Nephron progenitor cell (in vitro differentiated cells): ENCODE results near the gene MSI2.
A peak's percentile ranks its signal among the peaks of the same experiment; 100 is the strongest.

Source experiments
- DNase-seq: peaks from one replicate; pipeline ENCODE4 v3.0.0; 2021
- H3K27ac Mint-ChIP-seq: 2 replicates; pipeline ENCODE4 v1.8.0; 2021; ENCODE audit warnings: mild to moderate bottlenecking, moderate library complexity, mixed read lengths
- H3K27me3 Mint-ChIP-seq: 2 replicates; pipeline ENCODE4 v1.8.0; 2021; ENCODE audit warnings: mild to moderate bottlenecking, low read depth, mixed read lengths; ENCODE audit not compliant: poor library complexity
- H3K36me3 Mint-ChIP-seq: 2 replicates; pipeline ENCODE4 v1.8.0; 2021; ENCODE audit warnings: low read depth, mixed read lengths
- H3K4me1 Mint-ChIP-seq: 2 replicates; pipeline ENCODE4 v1.8.0; 2021; ENCODE audit warnings: mixed read lengths
- H3K4me3 Mint-ChIP-seq: 2 replicates; pipeline ENCODE4 v1.8.0; 2021; ENCODE audit warnings: mild to moderate bottlenecking, moderate library complexity, mixed read lengths
- H3K9me3 Mint-ChIP-seq: 2 replicates; pipeline ENCODE4 v1.8.0; 2021; ENCODE audit warnings: mild to moderate bottlenecking, moderate library complexity, mixed read lengths
- TF ChIP-seq, protein P1 (sequence below): fragments of 200-600 bp; sonication (generic); IDR thresholded peaks from 2 replicates; pipeline ENCODE4 v1.5.0; 2021; ENCODE audit warnings: antibody characterized with exemption

Gene MSI2

DNA sequence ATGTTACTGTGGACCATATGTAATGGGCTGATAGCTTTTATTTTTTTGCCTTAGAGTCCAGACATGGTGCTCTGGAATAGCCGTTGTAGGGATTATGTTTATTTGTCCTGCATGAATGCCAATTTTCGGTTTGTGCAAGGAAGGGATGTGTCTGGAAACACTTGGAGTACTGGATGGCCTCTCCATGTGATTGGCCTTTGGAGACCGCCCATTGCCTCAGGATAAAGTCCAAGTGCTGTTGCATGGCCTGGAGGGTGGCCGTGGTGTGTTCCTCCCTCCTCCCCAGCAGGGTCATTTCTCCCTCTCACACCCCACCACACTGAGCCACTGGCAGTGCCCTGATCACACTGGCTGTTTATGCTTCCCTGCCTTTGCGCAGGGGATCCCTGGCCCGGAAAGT, 93.9 kb downstream of the MSI2 start:
- Mint-ChIP-seq H3K36me3 (peaks cover 90% of the 10 kb centered on the region), H3K9me3 (no peaks in the 10 kb centered on the region), H3K27ac (peak overlapping the region; percentile 24), H3K4me3 (no peak overlapping the region), H3K4me1 (peaks cover 62% of the 10 kb centered on the region), H3K27me3 (no peaks in the 10 kb centered on the region)
- TF ChIP-seq, protein P1, sequence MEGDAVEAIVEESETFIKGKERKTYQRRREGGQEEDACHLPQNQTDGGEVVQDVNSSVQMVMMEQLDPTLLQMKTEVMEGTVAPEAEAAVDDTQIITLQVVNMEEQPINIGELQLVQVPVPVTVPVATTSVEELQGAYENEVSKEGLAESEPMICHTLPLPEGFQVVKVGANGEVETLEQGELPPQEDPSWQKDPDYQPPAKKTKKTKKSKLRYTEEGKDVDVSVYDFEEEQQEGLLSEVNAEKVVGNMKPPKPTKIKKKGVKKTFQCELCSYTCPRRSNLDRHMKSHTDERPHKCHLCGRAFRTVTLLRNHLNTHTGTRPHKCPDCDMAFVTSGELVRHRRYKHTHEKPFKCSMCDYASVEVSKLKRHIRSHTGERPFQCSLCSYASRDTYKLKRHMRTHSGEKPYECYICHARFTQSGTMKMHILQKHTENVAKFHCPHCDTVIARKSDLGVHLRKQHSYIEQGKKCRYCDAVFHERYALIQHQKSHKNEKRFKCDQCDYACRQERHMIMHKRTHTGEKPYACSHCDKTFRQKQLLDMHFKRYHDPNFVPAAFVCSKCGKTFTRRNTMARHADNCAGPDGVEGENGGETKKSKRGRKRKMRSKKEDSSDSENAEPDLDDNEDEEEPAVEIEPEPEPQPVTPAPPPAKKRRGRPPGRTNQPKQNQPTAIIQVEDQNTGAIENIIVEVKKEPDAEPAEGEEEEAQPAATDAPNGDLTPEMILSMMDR = no peak
- DNase-seq = no peak

DNA sequence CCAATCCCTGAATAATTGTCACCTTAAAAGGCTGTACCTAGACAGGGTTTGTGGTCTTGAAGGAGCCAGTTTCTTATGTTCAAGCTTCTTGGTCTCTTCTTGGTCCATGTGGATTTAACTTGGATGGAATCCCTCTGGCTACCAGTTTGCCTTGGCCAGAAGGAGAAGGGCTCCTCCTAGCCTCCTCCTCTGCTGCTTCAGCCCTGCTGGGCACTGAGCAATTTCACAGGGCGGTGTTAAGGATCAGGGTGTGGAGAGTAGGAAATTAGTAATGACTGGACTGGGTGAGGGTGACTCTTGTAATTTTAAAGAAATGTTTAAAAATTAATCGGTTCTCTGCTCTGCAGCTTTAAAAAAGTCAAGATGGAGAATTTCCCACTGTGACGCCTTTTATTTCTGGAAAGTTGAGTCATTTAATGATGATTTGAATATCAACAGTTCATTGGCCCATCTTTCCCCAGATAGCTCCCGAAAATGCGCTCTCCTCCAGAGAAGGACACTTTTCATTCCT, 96.4 kb downstream of the MSI2 start:
- Mint-ChIP-seq H3K36me3 (peaks cover 71% of the 10 kb centered on the region), H3K4me3 (no peak overlapping the region), H3K27ac (peak overlapping the region; percentile 70), H3K27me3 (no peaks in the 10 kb centered on the region), H3K9me3 (no peaks in the 10 kb centered on the region), H3K4me1 (peaks cover 81% of the 10 kb centered on the region)
- TF ChIP-seq, protein P1 = no peak
- no peak for DNase-seq

DNA sequence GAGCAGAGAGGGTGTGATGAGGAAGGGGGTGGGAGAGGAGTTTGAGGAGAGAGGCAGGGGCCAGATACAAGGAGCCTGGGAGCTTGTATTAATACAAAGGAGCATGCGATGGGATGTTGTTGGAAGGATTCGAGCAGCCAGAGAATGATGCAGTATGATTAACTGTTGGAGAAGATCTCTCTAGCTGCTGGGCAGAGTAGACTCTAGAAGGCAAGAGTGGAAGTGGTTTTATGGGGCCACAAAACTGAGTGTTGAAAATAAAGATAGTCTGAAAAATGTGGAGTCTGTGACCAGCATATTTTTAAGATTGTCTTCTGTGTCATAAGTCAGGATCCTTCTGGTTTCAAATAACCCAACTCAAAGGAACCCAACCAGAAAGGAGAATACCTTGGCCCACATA, 98.3 kb downstream of the MSI2 start:
- Mint-ChIP-seq H3K27ac (peak overlapping the region; percentile 63), H3K4me1 (peaks cover 79% of the 10 kb centered on the region), H3K27me3 (no peaks in the 10 kb centered on the region), H3K4me3 (no peak overlapping the region), H3K36me3 (peaks cover 57% of the 10 kb centered on the region), H3K9me3 (no peaks in the 10 kb centered on the region)
- TF ChIP-seq, protein P1 = no peak
- no peak for DNase-seq

DNA sequence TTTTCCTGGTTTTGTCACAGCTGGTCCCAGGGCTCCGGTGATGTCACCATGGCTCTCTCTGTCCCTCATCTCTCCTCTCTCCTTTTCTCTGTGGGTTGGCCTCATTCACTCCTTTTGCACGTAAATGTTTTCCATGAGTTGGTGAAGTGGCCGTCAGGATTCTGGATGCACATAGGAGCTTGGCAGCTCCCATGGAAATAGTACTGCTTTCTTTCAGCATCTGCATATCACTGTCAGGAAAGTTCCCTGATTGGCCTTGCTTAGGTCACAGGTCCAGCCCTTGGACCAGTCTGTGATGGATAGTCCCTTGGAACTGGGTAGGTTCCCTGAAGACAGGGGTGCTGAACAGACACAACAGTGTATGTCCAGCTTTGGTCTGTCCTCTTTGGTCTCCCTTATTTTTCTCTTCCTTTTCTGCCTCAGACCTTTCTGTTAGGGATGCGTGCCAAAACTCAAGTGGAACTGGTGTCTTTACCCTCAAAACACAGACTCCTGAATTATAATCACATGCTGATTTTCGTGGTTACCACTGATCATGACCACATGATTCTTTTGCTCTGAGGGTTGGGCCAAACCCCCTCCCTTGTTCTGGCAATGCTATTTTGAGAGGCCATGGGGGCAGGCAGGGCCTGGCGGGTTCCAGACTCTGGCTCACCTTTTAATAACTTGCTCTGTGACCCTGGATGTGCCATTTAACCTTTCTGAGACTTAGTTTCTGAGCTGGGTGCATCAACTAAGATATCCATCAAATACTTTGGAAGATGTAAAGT, 99.0 kb downstream of the MSI2 start:
- TF ChIP-seq, protein P1 = no peak
- Mint-ChIP-seq H3K4me1 (peaks cover 78% of the 10 kb centered on the region), H3K36me3 (peaks cover 52% of the 10 kb centered on the region), H3K27me3 (no peaks in the 10 kb centered on the region), H3K27ac (peak overlapping the region; percentile 50), H3K4me3 (no peak overlapping the region), H3K9me3 (no peaks in the 10 kb centered on the region)
- DNase-seq = no peak

DNA sequence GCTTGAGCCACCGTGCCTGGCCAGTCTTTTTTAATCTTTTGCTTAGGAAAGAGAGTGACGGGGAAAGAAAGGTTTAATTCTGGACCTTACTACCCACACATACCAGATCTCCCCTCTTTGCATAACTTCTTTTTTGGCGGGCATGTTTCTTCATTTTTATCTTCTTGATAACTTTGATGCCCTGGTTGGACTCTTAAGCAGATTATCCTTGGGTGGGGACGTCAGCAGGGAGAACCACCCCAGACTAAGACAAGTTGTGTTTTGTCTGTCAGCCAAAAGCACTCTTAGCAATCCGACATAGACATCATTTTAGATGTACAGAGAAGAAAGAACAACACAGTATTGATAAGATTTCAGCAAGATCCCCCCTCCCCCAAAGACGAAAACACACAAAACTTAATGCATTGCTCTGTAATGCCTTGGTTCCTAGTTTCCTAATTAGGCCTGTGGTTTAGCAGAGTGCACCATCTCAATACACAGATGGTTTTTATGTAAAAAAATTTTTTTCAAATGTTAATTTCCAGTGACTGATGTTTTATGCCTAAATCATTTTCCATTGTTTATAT, 99.9 kb downstream of the MSI2 start:
- no peaks in the 10 kb centered on the region for H3K27me3 Mint-ChIP-seq
- H3K9me3 Mint-ChIP-seq = no peaks in the 10 kb centered on the region
- peak overlapping the region; percentile 50 for H3K27ac Mint-ChIP-seq
- DNase-seq = no peak
- peaks cover 46% of the 10 kb centered on the region for H3K36me3 Mint-ChIP-seq
- TF ChIP-seq, protein P1 = no peak
- no peak overlapping the region for H3K4me3 Mint-ChIP-seq
- peaks cover 72% of the 10 kb centered on the region for H3K4me1 Mint-ChIP-seq
